Fibroblast of lung (primary cell): ENCODE data around the gene LBHD2.
A peak's percentile ranks its signal among the peaks of the same experiment; 100 is the strongest.

Experiments used
- CTCF ChIP-seq, 2 donors: IDR thresholded peaks in 1 of 2; conservative IDR thresholded peaks in 1 of 2; 1 replicate in 1 of 2; 2 replicates in 1 of 2; pipeline ENCODE4 v1.5.1; 2011 to 2012; ENCODE audit warnings: low read length in 2 of 2, control low read depth in 1 of 2, inconsistent platforms in 1 of 2, low read depth in 1 of 2, mild to moderate bottlenecking in 1 of 2
- EZH2 ChIP-seq: IDR thresholded peaks from 2 replicates; pipeline ENCODE4 v1.5.1; 2012; ENCODE audit warnings: low read length, control low read depth, mild to moderate bottlenecking; ENCODE audit errors: missing control alignments

GRCh38 chr14:103126873-103127304 is 42.9 kb downstream of the LBHD2 start:
- TF ChIP-seq CTCF (conservative IDR thresholded peaks at IDR 0.05 in 1 of 2, IDR thresholded peaks at IDR 0.05 in 1 of 2; ENCODE audit: low read depth in 1 of 2, low read length in 2 of 2) (peak in 1 of 2 donors; percentile 5), EZH2 (no peak)
